Retina (tissue), 1 donor: ENCODE results near the gene XRCC5.

ENCODE experiments used
- DNase-seq: peaks from one replicate; pipeline ENCODE4 v3.0.0-alpha.2; 2016

XRCC5 gene

DNA sequence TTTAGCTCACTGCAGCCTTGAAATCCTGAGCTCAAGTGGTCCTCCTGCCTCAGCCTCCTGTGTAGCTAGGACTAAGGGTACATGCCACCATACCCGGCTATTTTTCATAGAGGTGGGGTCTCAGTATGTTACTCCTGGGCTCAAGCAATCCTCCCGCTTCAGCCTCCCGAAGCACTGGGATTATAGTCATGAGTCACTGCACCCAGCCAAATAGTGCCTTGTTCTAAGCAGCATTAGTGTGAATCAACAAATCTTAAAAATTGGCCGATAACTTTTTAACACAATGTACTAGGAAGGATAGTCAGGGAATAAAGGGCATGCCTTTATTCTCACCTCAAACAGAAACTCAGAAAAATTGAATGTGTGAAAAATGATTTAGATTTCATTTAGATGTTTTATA lies 51.6 kb downstream of the XRCC5 start:
- DNase-seq = no peak

DNA sequence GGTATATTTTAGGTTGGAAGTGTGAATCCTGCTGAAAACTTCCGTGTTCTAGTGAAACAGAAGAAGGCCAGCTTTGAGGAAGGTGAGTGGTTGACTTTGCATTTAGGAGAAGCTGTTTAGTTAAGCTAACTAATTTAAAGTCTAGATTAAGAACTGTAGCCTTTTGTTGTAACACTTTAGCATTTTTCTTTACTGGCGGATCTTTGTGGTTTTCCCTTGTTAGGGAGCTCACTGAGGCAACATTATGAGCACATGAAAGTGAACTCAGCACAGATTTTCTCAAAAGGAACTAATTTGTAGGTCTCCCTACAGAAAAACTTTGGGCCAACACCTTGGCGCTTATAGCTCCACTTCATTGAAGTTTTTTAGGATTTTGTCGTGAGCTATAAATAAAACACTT lies 52.8 kb downstream of the XRCC5 start:
- DNase-seq = no peak

DNA sequence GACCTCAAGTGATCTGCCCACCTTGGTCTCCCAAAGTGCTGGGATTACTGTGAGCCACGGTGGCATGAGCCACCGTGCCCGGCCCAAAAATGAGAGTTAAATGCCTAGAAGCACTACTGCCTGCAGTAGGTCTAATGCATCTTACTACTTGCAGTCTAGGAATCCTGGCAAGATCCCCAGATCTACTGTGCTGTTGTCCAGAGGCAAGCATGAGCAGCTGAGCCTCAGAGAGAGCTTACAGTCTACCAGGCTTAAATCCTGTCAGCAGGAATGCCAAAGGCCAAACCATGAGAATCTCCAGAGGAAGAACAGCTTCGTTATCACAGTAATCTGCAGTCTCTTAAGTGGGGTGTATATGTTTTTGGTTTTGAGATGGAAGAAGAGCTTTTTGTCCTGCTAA lies 54.4 kb downstream of the XRCC5 start:
- no peak for DNase-seq

DNA sequence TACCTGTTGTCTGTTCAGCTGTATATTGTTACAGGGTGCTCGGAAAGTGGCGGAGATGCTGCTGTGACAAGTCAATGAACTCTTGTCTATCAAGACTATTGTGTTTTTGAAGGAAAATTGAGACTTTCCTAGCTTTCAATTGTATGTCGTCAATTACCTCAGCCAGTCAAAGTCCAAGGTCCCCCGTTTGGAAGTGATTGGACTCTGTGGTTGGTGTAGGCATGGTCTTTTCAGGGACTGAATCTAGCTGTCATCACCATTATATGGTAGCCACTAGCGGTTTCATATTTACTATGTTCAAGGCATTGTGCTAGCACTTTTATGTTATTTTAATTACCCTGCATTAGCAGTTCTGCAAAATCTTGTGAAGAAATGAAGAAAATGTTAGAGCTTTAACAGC lies 54.9 kb downstream of the XRCC5 start:
- DNase-seq = no peak

DNA sequence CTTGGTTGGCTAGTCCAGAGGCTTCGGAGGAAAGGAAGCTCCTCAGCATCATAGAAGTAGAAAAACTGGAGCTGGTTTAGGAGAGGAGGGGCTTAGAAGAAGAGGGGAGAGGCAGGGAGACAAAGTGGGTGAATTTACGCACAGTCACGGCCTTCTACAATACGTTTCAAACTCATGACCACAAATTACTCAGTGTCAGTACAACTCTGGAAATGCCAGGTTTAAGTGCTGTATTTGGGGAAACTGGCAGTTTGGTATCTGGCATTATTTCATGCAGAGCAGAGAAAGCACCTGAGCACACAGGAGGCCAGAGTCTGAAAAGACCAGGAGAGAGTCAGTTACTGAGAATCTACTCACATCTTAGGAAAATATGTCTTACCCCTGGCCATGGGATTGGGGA lies 55.4 kb downstream of the XRCC5 start:
- DNase-seq = no peak

DNA sequence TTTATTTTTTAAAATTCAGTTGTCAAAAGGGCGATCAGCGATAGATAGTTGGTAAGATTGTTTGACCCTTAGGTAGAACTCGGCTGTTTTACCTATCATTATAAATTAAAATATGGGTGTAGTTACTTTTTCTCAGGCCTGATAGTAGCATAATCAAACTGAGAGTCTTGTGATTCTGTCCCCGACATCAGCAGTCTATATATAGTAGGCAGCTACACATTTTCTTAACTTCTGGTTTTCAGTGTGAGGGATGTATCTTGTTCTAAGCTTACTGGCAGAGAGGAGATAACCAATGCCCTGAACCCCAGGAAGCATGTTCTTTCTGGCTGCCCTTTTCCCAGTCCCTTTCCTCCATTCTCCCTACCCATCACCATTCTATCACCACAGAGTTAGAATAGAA lies 56.6 kb downstream of the XRCC5 start:
- no peak for DNase-seq

DNA sequence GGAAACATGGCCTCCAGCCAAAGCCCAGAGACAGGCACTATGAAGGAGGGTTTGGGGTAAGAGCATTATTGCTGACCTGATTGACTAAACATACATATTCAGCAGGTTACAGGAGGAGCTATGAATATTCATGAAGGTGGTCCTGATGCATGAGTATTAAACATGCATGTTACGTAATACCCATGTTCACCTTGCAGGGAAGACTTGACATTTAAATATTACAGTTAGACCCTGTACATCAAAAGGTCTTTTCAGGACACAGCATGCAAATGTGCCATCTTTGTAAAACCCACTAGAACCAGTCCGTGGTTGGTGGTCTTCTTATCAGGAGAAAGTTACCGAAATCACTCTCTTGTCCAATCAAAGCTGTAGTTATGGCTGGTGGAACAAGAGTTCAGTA lies 59.9 kb downstream of the XRCC5 start:
- no peak for DNase-seq

DNA sequence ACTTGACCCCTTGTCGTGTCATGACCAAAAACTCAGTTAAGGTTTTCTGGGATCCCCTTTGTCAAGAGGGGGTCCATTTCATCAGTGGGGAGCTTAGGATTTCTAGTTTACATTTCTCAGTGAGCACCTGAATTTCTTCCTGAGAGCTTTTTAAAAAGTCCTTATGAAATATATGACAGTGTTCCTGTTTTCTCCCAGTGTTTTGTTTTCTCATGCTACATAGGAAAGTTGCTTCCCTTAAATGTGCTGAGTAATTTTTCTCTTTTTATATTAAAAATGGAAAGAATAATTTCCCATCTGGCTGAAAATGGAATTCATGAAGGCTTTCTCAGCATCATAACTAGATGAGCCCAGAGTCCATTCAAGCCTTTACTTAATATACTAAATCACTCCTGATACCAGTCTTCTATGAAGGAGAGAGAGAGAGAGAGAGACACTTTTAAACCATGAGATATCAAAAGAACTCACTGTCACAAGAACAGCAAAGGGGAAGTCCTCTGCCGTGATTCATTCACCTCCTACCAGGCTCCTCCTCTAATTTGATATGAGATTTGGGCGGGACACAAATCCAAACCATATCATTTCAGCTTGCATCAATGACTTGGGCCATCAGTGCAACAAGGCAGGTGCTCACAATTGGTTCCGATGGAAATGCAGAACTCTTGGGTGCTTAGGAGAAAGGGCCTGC lies 61.1 kb downstream of the XRCC5 start:
- DNase-seq = no peak

DNA sequence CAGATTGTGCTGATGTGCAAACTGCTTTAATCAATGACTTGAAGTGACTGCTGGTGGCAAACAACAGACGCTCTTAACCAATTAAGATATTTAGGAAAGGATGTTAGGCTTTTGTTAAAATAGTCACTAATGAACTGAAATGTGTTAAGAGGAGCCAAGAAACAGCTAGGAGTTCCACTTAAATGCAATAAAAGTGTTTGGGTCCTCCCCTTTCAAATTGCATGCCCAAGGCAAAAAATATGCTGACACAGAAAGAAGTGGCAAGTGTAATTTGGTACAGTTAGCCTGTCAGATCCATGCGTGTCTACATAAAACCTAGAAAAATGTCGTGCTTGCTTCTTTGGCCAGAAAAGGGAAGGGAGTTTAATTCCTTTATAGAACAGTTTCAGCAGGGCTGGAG lies 61.9 kb downstream of the XRCC5 start:
- no peak for DNase-seq

DNA sequence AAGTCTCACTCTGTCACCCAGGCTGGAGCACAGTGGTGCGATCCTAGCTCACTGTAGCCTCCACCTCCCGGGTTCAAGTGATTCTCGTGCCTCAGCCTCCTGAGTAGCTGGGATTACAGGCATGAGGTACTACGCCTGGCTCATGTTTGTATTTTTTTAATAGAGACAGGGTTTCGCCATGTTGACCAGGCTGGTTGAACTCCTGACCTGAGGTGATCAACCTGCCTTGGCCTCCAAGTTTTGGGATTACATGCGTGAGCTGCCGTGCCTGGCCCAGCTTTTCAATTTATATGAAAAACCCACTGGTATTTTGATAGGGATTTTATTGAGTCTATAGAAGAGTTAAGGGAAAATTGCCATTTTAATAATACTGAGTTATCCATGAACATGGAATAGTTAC lies 63.3 kb downstream of the XRCC5 start:
- no peak for DNase-seq

DNA sequence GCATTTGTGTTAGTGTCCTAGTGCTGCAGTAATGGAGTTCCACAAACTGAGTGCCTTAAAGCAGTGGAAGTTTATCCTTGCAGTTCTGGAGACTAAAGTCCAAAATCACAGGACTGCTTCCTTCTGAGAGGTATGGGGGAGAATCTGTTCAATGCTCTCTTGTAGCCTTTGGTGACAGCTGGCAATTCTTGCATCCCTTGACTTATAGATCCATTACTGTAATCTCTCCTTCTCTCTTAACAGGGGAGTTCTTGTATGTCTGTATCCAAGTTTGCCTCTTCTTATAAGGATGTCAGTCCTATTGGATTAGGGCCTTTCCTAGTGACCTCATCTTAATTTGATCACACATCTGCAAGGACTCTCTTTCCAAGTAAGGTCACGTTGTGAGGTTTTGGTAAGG lies 69.9 kb downstream of the XRCC5 start:
- no peak for DNase-seq

DNA sequence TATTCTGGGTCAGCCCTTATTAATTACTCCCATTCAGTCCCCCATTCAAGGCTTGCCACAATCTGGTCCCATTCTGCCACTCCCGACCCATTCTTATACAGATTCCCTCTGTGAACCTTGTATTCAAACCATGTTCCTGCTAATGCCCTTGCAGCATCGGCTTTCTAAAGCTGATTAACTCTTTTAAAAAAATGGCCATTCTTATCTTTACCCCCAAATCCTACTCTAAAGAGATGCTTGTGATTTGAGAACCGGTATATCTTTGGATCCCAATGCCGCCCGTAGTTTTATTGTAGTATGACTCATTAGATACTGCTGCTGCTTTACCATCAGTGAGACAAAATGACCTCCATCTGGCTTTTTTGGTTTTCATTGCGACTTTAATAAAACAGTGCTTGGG lies 72.2 kb downstream of the XRCC5 start:
- DNase-seq = no peak

DNA sequence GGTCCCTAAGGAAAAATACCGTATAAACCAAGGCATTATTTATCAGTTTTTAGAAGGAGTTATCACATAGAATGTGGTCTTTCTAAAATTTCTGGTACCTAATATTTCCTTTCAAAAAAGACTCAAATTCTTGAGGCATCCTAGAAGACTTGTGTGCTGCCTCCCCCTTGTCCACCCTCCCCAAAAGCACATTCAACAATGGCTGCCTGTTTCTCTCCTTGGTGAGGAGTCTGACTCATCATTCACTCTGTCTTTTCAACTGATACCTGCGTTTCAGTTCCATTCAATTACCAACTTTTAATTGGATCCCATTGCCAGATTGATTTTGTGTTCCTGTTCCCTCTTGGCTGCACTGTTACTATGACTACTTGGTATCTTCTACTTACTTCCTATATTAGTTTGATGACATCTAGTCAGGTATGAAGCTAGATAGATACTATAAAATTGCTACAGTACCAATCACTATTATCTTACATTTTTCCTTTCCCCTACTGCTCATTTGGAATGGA lies 72.9 kb downstream of the XRCC5 start:
- DNase-seq = no peak

DNA sequence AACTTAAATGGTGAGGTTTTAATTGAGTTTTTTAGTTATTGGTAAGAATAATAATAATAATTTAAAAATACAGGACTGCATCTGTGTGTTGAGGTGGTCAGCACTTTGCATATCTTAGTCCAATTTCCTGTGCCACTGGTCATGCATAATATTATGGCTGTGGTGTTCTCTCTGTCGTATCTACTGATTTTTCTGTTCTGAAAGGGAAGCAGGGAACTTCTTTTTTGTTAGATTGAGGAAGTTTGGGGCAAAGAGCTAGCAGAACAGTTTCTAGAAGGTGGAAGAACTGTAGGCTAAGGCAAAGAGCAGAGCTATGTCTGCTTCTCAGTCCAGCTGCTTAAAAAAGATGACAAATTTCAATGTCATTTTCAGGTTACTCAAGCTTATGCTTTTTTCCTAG lies 74.3 kb downstream of the XRCC5 start:
- DNase-seq = no peak

DNA sequence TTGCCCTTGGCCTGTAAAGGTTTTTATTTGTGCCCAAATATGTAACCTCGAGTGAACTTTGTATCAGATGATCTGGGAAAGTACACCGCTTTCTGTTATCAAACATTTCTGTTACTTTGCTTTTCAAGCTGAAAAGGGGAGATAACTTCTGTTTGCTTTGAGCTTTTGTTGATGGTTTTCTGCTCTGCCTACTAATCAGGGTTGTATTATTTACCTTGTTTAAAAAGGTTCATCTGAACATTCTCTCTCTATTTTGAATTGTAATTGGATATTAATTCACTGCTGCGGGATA lies 79.4 kb downstream of the XRCC5 start:
- DNase-seq = no peak

DNA sequence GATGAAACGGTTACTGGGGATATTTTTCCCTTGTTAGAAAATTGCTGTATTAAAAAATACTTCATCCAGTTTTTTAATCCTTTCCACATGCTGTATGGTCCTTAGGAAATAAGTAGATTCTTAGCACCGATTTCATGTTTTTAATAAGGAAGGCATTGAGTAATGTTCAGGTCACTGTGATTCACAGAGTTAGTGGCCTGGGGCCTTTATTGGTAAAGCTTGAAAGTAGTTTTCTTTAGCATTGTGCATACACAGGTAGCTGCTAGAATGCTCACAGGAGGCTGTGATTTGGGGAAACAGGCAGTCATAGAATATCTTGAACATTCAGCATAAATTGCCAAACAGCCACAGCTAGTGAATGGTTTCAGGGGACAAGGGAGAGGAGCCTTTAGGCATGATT lies 79.8 kb downstream of the XRCC5 start:
- no peak for DNase-seq

DNA sequence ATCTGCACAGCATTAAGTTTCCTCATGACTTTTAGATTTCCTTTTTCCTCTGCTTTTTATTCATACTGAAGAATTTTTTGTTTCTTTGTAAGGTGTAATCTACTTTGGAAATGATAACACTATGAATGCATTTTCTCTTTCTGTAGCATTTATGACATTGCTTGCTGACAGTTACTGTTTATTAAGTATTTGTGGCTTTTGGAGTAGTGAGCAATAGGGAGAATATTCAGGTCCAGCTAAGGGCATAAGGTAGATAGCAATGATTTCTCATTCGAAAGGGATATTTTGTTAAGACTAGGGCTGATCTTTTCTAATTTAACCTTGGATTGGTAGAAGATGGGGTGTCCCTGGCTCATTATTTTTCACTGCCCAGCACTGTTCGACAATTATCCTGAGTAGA lies 80.3 kb downstream of the XRCC5 start:
- no peak for DNase-seq

DNA sequence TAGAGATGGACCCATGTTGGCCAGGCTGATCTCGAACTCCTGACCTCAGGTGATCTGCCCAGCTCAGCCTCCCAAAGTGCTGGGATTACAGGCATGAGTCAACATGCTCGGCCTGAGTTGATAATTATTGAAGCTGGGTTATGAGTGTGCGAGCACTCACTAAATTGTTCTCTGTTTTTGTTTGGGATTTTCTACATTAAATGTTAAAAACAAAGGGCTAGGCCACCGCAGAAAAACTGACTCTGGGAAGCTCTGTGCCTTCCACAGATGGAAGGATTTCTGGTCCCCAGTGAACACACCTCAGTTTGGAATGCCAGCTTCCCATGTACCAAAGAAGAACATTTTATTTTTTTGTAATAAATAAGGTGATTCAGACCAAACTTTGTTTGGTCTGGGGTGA lies 83.0 kb downstream of the XRCC5 start:
- no peak for DNase-seq

DNA sequence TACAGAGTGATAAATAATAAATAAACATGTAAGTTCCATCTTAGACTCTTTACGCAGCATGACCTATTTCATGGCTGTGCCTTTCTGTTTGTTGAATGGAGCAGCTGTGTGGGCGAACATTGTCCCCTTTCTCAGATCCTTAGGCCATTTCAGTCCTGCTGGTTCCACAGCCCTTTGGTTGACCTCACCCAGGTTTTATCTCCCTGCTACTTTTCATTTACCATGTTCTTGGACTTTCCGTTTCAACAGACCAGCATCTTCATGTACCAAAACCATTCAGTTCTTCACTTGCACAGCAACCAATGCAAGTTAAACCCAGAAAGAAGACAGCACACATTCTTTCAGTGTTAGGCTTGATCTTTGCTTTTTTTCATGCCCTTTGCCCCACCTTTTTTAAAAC lies 83.8 kb downstream of the XRCC5 start:
- no peak for DNase-seq

DNA sequence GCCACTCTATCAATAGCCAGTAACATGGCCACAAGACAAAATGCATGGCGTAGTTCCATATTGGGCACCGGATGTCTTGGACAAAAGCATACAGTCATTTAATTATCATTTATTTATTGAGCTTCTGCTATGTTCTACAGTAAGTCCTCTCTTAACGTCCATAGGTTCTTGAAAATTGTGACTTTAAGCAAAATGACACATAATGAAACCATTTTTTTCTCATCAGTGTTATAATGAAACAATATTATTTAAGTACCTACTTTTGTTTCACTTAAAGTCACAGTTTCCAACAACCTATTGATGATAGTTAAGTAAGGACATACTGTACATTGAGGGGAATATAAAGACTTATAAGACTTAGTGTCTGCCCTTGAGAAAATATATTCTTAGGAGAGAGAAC lies 84.9 kb downstream of the XRCC5 start:
- DNase-seq = no peak

DNA sequence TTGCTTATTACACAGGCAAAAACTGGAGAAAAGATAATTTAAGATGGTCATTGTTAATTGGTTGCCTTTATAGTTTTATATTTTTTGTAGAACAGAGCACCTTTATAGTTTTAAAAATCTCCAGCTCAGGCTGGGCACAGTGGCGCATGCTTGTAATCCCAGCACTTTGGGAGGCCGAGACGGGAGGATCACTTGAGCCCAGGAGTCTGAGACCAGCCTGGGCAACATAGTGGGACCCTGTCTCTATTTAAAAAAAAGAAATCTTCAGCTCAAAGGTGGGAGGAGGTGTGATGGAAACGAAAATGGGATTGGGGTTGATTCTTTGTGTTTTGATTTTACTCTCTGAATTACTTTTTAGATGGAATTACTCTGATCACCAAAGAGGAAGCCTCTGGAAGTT lies 85.4 kb downstream of the XRCC5 start:
- no peak for DNase-seq

DNA sequence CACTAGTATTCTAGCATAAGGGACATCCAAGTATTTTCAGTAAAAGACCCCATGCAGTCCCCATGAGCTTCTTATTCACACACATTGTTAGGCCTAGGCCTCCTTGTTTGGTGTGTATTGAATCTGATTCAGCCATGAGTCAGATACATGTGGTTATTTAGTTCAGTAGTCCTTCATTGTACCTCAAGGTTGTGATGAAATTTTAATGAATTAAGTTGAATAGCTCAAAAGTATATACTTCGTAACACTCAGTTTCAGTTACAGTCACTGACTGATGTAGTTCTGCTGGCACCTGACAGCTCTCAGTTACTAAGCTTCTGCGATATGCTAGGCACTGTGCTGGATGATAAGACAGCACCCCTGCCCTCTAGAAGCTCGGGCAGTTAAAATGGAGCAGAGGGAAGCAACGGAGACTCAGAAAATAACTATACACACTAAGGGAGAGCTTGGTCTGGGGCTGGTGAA lies 86.4 kb downstream of the XRCC5 start:
- no peak for DNase-seq

DNA sequence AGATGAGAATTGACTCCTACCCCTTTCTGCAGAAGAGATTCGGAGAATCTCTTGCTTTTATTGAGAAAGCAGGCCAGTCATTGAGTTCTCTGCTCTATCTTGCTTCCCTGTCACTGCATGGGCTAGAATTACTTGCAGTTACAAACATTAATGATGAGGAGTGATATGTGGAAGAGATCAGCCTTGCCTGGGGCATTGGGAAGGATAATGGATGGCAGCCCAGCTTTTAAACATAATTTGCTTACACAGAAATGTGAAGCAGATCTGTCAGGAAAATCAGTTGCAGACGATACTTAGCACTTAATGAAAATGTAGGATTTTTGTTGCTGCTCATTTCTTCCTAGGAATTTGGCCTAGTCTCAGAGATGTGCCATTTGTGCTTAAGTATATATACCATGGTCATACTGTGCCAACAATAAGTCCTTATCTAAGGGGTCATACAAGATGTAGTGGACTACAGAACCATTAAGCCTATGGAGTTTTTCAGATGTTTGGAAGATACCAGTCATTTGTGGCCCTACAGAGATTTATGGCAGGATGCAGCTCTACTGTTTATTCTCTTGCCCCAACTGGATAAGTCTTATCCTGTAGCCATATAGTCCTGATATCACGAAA lies 92.7 kb downstream of the XRCC5 start:
- no peak for DNase-seq

DNA sequence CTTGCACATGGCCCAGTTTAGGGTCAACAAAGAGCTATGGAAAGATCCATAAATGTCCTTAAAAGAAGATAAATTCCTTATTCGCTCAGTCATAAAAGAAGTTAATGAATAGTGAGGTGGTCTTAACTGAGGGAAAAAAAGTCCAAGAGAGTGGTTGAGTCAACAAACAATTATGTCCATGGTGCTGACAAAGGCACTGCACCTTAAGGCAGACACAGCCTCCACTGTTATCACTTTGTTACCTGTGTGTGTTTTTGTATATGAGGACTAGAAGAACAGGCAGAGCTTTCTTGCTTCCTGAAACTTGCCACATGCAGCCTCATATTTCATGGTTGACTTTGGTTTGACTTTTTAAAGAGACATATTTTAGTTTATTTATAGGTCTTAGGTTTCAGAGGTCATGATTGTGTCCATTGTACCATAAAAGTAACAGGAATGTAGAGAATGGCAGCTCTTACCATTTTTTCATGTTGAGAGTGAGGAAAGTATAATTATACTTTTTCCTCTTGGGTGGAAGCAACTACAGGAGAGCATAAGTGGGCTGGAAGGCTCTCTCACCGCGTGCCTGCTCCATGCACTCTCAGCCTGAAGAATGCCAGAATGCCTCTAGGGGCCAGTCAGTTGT lies 93.6 kb downstream of the XRCC5 start:
- DNase-seq = no peak

DNA sequence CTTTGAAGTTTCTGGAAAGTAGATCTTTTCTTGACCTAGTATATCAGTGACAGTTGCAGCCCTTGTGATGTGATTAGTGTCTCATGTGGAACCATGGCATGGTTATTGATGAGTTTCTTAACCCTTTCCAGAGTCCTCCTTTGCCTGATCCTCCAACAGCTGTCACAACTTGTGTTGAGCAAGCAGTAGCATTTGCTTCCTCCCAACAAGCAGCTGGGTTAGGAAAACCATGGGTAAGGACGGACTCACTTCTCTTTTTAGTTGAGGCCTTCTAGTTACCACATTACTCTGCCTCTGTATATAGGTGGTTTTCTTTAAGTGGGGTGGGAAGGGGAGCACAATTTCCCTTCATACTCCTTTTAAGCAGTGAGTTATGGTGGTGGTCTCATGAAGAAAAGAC lies 96.3 kb downstream of the XRCC5 start:
- no peak for DNase-seq
